GM20000 (cell line): ENCODE measurements around the gene PTPRN2.

Experiments used
- DNase-seq: peaks from one replicate; pipeline ENCODE4 v3.0.0; 2012; ENCODE audit warnings: low spot score
- TF ChIP-seq, protein P1 (sequence below): IDR thresholded peaks from 2 replicates; pipeline ENCODE4 v1.5.1; 2012; ENCODE audit warnings: mild to moderate bottlenecking, control low read depth; ENCODE audit errors: extremely low read depth, missing control alignments

PTPRN2 gene

DNA sequence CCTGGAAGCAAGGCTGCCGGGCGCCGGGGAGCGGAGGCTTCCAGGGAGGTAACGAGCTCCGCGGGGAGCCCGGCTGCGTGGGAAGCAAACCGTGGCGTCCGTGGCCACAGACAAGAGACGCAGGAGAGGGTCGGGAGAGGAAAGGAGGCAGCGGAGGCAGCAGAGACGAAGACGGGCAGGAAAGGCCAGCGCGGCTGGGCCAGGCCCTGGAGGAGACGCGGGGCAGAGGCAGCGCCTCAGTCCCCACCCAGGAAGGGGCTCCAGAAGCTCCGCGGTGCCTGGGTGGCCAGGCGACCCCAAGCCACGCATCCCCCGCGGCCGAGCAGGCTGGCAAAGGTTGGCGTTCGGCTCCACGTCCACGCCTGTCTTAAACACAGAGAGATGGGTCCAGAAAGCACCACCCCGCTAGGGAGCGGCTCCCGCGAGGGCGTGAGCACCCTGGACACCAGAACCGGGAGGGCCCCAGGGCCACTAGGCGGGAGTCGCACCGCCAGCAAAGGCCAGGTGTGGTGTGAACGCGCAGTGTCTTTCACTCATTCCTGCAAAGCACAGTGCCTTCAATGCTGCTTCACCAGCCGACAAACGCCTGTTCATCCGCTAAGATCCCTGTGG lies 97.3 kb downstream of the PTPRN2 start:
- TF ChIP-seq, protein P1, sequence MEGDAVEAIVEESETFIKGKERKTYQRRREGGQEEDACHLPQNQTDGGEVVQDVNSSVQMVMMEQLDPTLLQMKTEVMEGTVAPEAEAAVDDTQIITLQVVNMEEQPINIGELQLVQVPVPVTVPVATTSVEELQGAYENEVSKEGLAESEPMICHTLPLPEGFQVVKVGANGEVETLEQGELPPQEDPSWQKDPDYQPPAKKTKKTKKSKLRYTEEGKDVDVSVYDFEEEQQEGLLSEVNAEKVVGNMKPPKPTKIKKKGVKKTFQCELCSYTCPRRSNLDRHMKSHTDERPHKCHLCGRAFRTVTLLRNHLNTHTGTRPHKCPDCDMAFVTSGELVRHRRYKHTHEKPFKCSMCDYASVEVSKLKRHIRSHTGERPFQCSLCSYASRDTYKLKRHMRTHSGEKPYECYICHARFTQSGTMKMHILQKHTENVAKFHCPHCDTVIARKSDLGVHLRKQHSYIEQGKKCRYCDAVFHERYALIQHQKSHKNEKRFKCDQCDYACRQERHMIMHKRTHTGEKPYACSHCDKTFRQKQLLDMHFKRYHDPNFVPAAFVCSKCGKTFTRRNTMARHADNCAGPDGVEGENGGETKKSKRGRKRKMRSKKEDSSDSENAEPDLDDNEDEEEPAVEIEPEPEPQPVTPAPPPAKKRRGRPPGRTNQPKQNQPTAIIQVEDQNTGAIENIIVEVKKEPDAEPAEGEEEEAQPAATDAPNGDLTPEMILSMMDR, result no peak
- no peak for DNase-seq

DNA sequence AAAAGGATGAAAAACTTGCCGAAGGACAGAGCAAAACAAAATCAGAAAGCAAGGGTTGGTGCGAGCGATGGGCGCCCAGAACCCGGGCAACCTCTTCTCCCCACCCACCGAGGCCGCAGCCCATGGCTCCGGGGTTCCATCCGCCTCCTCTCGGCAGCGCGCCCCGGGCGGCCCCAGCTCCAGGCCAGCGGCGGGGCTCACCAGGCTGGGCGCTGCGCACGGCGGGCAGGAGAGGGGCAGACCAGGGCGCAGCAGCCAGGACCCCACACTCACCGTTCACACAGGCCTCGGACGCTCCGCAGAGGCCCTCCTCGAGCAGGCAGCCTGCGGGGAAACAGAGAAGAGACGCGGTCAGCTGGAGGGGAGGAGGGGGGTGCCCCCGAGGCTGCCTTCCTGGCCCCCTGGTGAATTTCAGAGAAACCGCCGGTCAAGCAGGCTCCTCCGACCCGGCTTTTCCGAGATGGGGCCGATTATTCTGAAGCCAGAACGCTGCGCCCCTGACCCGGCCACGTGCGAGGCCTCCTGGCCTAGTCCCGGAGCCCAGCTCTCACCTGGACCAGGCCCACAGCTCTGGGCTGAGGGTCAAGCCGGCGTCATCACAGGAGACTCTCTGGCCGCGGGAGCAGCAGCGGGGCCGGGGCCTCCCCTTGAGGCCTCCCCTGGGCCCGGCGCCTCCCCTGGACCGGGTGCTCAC lies 98.0 kb downstream of the PTPRN2 start:
- TF ChIP-seq, protein P1, result no peak
- DNase-seq, result no peak

DNA sequence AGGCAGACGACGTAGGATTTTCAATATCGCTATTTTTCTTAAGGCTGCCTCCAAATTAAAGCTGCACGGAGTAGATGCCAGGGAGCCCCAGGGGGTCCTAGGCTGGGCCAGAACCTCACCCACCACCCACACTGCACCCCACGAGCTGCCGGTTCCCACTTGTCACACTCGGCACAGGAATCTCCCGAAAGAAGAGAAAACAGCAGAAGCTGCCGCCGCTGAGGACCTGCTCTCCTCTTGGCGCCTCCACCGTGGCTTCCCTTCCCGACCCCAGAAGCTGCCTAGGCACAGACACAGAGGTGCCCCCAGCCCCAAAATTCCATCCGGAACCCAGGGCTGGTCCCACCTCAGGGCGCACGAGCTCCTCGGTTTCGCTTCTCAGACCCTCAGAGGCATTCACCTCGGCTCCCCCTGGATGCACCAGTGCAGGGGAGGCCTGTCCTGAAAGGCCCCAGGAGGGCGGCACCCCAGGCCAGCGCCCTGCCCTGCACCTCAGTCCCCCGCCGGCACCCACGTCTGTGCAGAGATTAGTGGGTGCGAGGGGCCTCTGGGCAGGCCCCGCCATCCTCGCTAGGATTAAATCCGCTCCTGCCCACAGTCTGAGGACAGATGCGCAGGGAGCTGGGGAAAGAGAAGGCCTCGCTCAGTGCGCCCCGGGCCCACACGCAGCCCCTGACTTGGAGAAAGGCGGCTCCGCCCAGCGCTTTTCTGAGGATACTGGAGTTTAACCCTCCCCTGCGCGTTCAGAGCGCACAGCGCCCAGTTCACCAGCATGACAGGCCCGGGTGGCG lies 99.2 kb downstream of the PTPRN2 start:
- DNase-seq, result no peak
- TF ChIP-seq, protein P1, result no peak

DNA sequence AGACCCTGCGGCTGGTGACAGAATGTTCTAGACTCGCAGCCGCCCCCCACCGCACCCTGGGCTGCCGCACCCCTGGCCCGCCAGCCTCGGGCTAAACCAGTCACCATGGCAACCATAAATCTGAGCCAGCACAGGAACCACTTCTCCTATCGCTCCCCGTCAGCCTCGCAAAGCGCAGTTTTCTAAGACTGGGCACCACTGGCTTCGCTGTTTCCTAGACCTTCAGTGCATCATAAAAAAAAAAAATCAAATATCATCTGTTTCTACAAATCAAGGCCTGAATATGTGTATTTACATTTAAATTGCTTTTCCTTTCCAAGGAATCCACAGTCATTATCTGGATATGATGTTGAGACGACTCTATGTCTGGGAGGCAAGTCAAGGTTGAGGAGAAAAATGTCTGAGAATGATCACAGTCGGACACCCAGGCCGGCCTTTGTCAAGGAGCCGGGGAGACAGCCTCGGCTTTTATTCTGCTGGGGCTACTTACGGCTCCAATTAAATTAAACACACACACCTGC lies 99.9 kb downstream of the PTPRN2 start:
- TF ChIP-seq, protein P1, result no peak
- no peak for DNase-seq

DNA sequence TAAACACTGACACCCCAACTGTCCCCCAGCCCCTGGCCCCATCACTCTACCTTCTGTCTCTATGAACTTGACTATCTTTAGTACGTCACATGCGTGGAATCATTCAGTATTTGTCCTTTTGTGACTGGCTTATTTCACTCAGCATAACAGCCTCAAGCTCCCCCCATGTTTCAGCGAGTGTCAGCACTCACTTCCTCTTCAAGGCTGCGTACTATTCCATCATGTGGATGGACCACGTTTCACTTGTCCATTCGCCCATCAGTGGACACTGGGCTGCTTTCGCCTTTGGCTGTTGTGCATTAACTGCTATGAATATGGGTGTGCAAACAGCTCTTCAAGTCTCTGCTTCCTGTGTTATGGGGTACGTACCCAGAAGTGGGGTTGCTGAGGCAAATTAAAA lies 100.7 kb downstream of the PTPRN2 start:
- TF ChIP-seq, protein P1, result no peak
- DNase-seq, result no peak

DNA sequence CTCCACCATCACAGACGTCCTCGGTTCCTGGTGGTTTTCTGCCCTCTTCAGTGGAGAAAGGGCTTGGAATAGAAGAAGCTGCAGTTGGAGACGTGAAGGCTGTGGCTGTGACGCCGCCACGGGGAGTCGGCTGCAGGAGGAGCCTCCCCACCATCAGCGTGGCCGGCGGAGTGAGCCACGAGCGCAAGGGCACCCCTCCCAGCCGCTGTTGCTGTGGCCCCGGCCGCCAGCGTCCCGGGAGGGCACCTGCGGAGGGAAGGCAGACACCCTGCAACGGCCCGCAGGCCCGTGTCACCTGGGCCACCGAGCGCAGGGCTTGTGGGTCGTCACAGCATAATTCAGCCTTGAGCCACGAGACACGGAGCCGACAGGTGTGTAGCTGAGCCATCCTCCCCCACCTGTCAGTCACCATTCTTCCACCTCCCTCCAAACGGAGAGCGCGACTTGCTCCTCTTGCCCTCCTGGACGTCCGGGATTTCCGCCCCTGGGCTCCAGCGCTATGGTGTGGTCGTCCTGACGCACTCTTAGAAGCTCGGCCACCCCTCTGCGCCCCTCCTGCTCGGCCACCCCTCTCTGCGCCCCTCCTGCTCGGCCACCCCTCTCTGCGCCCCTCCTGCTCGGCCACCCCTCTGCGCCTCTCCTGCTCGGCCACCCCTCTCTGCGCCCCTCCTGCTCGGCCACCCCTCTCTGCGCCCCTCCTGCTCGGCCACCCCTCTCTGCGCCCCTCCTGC lies 102.7 kb downstream of the PTPRN2 start:
- TF ChIP-seq, protein P1, result no peak
- no peak for DNase-seq
